Measurements from ENCODE around the gene ZNF638.

Gene ZNF638

DNA sequence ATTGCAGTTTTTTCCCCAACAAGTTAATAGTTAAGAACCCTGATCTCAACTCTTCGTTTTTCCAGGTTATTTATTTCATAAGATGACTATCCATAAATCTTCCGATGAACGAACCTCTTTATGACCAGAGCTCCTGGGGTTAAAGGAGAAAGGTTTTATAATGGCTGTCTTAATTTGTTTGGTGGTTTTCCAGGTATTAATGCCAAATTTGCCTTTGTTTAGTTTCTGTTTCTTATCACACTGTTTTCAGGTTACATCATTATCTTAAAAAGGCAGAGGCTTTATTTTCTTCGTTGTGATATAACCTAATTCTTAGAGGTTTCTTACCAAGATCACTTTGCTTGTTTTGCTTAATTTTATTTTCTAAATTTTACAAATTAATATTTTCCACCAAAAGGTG lies 10.1 kb downstream of the ZNF638 start:
- no peak overlapping the region for H3K4me3 ChIP-seq (ENCODE audit: control insufficient read depth, low read depth, low read length)
- DNase-seq (ENCODE audit: low read depth) = no peak
- no peak for TF ChIP-seq CTCF (IDR thresholded peaks at IDR 0.05; ENCODE audit: control insufficient read depth, insufficient read depth, low read depth, low read length, missing control alignments)

- no peak overlapping the region for H3K4me3 ChIP-seq (ENCODE audit: control insufficient read depth, low read depth, low read length)
- TF ChIP-seq CTCF (IDR thresholded peaks at IDR 0.05; ENCODE audit: control insufficient read depth, insufficient read depth, low read depth, low read length, missing control alignments) = no peak
- DNase-seq (ENCODE audit: low read depth) = no peak
Observed at GRCh38 chr2:71346065-71346464, 14.5 kb downstream of the ZNF638 start.

DNA sequence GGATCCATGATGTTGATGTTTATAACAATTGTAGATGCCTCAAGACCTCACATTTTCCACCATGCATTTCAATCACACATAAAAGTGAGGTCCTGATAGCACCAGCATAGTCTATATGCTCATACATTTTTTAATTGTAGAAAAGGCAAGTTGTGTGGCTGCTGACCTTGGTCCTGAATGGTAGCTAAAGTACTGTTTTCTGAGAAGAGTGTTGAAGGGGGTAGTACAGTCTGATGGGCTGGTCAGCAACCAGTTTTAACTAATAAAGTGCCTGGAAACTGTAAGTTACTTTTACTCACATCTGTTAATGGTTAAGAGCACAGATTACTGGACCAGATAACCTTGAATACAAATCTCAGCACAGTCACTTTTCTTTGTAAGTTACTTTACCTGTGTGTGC lies 15.9 kb downstream of the ZNF638 start:
- TF ChIP-seq CTCF (IDR thresholded peaks at IDR 0.05; ENCODE audit: control insufficient read depth, insufficient read depth, low read depth, low read length, missing control alignments) = no peak
- DNase-seq (ENCODE audit: low read depth) = no peak
- no peak overlapping the region for H3K4me3 ChIP-seq (ENCODE audit: control insufficient read depth, low read depth, low read length)

- no peak for TF ChIP-seq CTCF (IDR thresholded peaks at IDR 0.05; ENCODE audit: control insufficient read depth, insufficient read depth, low read depth, low read length, missing control alignments)
- no peak overlapping the region for H3K4me3 ChIP-seq (ENCODE audit: control insufficient read depth, low read depth, low read length)
- DNase-seq (ENCODE audit: low read depth) = no peak
Observed at GRCh38 chr2:71348302-71348701, 16.7 kb downstream of the ZNF638 start.

DNA sequence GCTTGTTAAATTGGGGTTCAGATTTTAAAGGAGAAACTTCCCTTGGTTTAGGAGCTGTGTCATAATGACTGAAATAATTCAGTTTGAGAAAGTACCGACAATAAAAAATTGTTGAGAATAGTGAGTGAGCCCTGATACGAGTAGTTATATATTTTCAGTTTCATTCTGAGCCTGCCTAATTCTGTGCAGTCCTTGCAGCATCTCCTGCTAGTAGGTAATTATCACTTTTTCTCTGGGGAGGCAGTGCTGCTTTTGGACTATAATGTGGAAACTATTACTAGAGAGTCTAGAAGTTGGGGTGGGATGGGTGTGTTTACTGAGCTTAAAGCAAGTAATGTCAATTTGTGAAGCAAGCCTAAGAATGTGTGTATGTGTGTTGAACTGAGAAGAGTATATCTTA lies 21.7 kb downstream of the ZNF638 start:
- no peak for TF ChIP-seq CTCF (IDR thresholded peaks at IDR 0.05; ENCODE audit: control insufficient read depth, insufficient read depth, low read depth, low read length, missing control alignments)
- H3K4me3 ChIP-seq (ENCODE audit: control insufficient read depth, low read depth, low read length) = no peak overlapping the region
- DNase-seq (ENCODE audit: low read depth) = no peak

GRCh38 chr2:71358931-71359671 lies 27.5 kb downstream of the ZNF638 start:
- H3K4me3 ChIP-seq (ENCODE audit: control insufficient read depth, low read depth, low read length) = no peak overlapping the region
- no peak for TF ChIP-seq CTCF (IDR thresholded peaks at IDR 0.05; ENCODE audit: control insufficient read depth, insufficient read depth, low read depth, low read length, missing control alignments)
- peak; percentile 49 for DNase-seq (ENCODE audit: low read depth)

Measured in AG09309 (cell line).